HG03045 (cell line): ENCODE measurements around the gene FMN2.

Experiments
- ATAC-seq: cut with Tn5 transposase; IDR thresholded peaks from one replicate; pipeline ENCODE4 v1.9.1; 2021; ENCODE audit warnings: mild to moderate bottlenecking, moderate library complexity; ENCODE audit not compliant: unreplicated experiment

Gene FMN2

DNA sequence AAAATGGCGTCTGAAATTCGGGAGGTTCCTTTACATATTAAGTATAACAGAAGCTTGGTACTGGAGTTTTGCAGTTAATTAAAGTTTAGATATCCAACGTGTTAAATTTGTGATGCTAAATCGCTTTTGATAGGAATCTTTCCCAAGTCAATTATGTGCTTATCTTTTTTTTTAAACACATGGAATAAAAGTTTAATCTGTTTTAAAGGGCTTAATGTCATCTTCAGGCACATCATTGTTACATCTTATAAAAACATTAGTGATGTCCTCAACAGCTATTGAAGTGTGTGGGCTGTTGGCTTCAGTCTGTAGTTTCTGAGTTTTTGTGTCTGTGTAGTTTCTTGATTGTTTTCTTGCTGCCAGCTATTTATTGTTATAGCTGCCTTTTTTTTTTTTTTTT is 5.3 kb downstream of the FMN2 start:
- ATAC-seq, result no peak

DNA sequence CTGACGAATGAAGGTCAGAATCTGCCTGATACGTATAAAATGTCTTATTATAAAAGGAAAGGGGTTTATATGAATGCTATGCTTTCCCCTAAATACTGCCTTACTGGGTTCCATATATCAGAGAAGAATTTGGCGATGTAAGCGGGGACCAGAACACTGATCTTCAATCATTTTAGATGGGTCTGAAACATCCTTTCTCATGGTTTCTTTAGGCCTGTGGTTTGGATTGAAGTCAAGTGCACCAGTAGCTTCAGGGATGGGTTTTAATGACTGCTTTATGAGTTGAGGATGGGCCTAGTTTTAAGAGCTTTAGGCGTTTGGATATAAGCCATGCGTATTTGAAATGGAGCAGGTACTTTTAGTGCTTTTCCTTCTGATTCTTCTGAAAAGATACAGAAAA is 6.9 kb downstream of the FMN2 start:
- ATAC-seq, result no peak

DNA sequence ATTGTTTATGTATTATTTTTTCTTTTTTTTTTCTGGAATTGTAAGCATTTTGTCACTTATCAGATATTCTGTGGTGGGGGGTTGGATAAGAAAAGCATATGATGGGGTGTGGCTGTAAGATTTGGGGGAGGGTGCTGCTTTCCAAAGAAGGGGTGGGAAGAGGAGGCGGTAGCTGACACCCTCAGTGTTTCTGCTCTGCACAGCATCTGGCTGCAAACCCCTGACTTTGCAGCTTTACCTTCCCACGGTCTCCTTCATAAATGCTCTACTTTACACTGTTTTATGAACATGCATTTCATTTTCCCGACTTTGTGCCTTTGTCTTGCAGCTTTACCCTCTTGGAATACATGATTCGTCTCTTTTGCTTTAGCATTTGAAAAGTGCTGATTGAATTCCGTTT is 7.6 kb downstream of the FMN2 start:
- no peak for ATAC-seq

GRCh38 chr1:240099748-240100147 is 8.1 kb downstream of the FMN2 start:
- no peak for ATAC-seq

DNA sequence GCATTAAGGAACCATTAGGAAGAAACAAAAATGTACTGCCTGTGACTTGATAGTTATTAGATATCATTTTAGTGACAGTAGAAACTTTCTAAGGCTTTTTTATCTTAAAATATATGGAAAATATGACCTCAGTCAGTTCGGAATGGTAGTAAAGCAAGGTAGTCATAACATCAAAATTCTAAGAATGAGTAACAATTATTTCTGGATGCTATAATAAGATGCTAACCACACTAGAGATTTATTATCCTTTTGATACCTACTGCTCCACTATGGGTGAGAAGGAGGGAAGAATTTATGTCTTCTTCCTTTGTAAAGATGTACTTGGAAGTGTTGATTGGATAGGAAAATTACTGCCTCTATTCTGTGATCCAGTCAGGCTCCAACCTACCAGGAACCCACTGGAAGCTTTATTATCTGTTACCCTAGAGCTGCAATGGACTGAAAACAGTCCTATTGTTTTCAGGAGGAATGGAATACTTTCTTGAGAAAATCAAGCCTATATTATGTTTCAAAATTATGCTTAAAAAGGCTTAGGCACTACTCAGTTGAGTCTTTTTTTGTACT is 8.8 kb downstream of the FMN2 start:
- ATAC-seq, result no peak

DNA sequence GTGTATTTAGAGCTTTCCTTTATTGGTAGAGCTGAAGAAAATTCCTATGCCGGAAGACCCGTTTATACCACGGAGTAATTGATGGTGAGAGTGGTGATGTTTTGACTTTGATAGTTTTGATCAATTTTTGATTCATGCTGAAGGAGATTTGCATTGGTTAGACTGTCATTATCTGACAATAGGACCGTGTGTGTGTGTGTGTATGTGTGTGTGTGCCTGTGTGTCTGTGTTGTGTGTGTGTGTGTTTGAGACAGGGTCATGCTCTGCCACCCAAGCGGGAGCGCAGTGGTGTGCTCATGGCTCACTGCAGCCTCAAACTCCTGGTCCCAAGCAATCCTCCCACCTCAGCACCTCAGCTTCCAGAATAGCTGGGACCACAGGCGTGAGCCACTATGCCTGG is 9.6 kb downstream of the FMN2 start:
- ATAC-seq, result no peak

DNA sequence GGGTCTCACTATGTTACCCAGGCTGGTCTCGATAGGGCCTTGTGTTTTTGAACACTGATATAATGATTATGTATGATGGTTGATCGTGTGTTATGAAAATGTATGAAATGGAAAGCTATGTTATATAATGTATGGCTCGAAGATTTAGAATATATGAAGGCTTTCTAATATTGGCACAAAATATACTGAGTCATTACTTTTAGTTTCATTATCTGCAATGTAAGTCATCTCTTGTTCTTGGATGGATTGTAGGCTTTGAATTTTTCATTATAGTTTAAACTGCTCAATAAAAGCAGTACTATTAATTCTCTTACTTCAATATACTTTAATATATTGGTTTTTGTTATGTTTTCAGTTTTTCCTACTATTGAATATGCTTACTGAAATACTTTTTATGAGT is 10.1 kb downstream of the FMN2 start:
- no peak for ATAC-seq

DNA sequence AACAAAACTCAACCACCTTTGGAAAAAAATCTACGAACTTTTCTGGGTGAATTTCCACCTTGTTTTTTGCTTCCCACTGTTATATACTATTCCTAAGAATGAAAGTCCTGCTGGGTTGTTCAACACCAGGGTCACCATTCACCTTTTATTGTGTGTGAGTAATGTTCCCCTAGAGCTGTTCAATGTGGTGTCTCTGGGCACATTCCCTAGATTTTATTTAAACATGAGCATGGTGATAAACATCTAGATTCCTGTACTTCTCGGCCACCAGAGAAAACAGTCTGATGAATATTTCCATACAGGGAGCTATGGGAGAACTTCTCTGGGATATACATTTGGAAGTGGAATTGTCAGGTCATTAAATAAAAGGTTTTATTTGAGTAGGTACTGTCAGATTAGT is 13.0 kb downstream of the FMN2 start:
- no peak for ATAC-seq

- ATAC-seq, result no peak
These were observed 15.5 kb downstream of the FMN2 start for GRCh38 chr1:240107058-240107684.

DNA sequence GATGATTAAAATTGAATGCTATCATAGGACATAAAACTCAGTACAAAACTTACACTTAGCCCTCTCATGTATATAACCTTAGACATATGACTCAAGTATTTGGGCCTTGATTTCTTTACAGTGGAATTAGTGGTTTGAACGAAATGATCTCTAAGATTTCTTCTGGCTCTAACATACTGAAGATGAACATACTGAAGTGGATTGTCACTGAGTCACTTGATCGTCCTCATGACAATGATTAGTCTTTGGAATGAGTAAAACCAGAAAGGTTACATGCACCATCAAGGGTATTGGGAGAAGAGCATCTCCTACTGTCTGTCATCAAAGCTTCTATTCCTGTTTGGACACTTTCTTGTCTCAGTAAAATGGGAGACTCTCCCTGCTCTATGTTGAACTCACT is 17.4 kb downstream of the FMN2 start:
- ATAC-seq, result no peak

- no peak for ATAC-seq
These were observed 18.4 kb downstream of the FMN2 start for GRCh38 chr1:240109920-240110636.

DNA sequence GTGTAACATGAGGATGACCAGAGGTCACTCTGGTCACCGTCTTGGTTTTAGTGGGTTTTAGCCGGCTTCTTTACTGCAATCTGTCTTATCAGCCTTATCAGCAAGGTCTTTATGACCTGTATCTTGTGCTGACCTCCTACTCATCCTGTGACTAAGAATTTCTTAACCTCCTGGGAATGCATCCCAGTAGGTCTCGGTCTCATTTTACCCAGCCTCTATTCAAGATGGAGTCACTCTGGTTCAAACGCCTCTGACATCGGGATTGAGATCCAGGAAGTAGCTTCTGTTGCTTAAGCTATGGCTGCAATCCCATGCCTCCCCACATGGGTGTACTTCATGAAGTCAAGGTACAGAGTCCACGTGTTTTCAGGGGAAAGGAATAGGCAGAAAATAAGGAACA is 19.9 kb downstream of the FMN2 start:
- no peak for ATAC-seq

DNA sequence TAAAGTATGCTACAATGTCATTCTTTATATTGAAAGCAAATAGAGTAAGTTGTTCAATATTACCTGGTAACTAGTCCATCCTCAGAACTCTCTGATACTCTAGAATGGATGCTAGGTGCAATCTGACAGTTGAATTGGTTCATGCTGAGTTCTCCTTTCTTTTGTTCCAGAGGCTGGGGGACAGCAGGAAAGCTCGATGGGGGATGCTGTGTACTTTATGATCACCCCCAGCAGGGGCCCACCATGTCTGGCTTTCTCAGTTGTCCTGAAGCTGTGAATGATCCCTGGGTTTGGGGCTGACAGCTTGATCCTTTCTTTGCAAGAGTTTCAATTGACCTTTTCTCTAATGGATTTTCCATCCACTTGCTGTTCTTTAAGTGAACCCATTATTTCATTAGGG is 22.5 kb downstream of the FMN2 start:
- no peak for ATAC-seq

GRCh38 chr1:240115831-240116230 is 24.1 kb downstream of the FMN2 start:
- no peak for ATAC-seq

DNA sequence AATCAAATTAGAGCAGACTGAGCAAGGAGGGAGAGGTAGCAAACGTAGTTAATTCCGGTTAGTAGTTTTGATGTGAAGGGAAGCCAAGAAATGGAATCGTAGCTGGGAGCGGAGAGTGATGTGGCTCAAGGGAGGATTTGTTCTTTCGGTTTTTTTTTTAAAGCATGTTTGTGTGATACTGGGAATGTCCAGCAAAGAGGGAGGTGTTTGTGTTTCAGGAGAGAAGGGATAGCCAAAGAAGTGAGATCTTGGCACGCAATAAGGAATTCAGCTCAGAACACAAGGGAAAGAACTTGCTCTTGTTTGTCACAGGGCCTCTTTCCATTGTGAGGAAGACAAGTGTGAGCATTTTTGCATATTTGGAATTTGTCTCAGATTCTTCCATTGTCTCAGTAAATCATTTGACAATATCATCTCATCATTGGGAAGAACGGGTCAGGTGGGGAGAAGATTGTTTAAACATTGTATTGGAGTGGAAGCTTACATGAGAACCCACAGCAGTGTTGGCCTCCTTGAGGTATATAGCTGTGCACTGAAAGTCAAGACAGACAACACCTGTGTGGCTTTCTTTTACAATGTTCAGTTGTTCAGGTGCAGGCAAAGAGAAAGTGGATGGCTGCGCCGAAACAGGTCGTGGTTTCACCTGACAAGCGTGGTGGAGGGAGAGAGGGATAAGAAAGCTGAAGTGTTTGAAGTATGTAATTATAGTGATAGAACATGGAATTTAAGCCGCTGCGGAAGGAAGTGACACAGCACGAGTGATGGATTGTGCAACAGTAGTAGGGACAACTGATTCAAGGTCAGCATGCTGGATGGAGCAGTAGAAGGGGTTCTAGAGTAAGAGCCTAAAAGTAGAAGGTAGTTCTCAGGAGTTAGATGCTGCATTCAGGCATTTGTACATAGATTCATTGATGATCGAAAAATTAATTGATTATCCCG is 25.4 kb downstream of the FMN2 start:
- ATAC-seq, result no peak

DNA sequence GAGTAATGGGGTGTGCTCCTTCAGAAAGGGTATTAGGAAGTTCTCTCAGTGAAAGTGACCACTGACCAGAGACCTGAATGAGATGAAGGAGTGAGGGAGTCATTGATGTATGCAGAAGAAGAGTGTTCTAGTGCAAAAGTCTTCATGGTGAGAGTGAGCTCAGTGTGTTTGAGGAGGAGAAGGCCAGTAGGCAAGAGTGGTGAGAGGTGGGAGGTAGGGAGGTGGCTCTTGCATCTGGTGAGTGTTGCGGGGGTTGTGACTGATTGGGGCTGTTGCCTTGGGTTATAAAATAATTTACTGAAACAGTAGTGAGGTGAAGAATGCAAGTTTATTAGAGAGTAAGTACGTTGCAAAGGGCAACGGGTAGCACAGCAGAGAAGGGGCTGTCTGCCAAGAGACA is 26.2 kb downstream of the FMN2 start:
- ATAC-seq, result no peak

DNA sequence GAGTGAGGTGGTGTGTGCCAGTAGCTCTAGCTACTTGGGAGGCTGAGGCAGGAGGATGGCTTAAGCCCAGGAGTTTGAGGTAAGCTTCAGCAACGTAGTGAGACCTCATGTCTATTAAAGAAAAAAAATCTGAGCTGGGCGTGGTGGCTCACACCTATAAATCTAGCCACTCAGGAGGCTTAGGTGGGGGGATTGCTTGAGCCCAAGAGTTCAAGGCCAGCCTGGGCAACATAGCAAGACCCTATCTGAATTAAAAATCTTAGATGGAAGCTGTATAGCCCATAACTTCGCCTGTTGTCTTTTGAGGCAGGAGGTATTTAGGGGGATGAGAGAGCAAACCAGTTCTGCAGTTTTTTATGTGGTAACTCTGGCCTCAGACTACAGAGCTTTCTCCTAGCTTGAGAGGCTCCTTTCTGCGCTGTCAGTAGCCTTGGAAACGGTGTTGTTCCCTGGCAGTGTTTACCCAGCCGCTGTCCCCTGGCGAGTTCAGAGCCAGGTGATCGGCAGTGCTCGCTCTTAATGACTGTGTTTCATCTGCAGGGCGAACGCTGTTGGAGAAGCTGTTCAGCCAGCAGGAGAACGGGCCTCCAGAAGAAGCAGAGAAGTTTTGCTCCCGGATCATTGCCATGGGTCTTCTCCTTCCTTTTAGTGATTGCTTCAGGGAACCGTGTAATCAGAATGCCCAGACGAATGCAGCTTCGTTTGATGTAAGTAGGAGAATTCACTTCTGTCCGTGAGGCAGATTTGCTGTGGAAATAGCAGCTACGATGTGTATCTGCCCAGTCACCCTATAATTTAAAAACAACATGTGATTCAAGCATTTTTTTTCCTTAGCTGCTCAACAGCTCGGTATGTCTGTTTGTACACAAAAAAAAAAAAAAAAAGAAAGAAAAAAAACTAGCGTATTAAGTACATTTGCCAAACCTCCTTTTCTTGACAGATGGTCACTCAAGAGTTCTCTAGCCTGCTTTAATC is 31.2 kb downstream of the FMN2 start:
- no peak for ATAC-seq

- ATAC-seq, result no peak
These were observed 35.1 kb downstream of the FMN2 start for GRCh38 chr1:240126821-240127220.

- no peak for ATAC-seq
These were observed 36.7 kb downstream of the FMN2 start for GRCh38 chr1:240128366-240128765.

- no peak for ATAC-seq
These were observed 42.4 kb downstream of the FMN2 start for GRCh38 chr1:240134113-240134512.
